ENCODE results near the gene PRSS57.

The PRSS57 gene

GRCh38 chr19:652467-653389 is 42.5 kb downstream of the PRSS57 start:
- in situ Hi-C loops (cut with MboI; ENCODE audit: low sequenced_read_pairs), result no loop called here
- H3K27me3 ChIP-seq (ENCODE audit: low read depth), result no peaks in the 10 kb centered on the region
- peaks cover 75% of the 10 kb centered on the region for H3K36me3 ChIP-seq (replicated peaks)
- H3K4me3 ChIP-seq, result no peak overlapping the region
- H3K4me1 ChIP-seq, result no peaks in the 10 kb centered on the region
- H3K9me3 ChIP-seq, result no peaks in the 10 kb centered on the region
- no peak for DNase-seq (ENCODE audit: low spot score in 2 of 2)

GRCh38 chr19:651991-652390 is 43.3 kb downstream of the PRSS57 start:
- in situ Hi-C loops (cut with MboI; ENCODE audit: low sequenced_read_pairs), result no loop called here
- no peaks in the 10 kb centered on the region for H3K4me1 ChIP-seq
- H3K4me3 ChIP-seq, result no peak overlapping the region
- no peaks in the 10 kb centered on the region for H3K27me3 ChIP-seq (ENCODE audit: low read depth)
- H3K9me3 ChIP-seq, result no peaks in the 10 kb centered on the region
- H3K36me3 ChIP-seq (replicated peaks), result peaks cover 77% of the 10 kb centered on the region
- DNase-seq (ENCODE audit: low spot score in 2 of 2), result no peak

GRCh38 chr19:651114-651818 is 44.0 kb downstream of the PRSS57 start:
- in situ Hi-C loops (cut with MboI; ENCODE audit: low sequenced_read_pairs), result no loop called here
- H3K36me3 ChIP-seq (replicated peaks), result peaks cover 77% of the 10 kb centered on the region

GRCh38 chr19:650121-650520 is 45.1 kb downstream of the PRSS57 start:
- no peak for DNase-seq (ENCODE audit: low spot score in 2 of 2)
- in situ Hi-C loops (cut with MboI; ENCODE audit: low sequenced_read_pairs), result no loop called here
- H3K4me1 ChIP-seq, result no peaks in the 10 kb centered on the region

More at GRCh38 chr19:651114-651818, 44.0 kb downstream of the PRSS57 start:
- Histone ChIP-seq H3K27me3 (ENCODE audit: low read depth) (no peaks in the 10 kb centered on the region), H3K9me3 (no peaks in the 10 kb centered on the region), H3K4me3 (no peak overlapping the region), H3K4me1 (no peaks in the 10 kb centered on the region)
- DNase-seq (ENCODE audit: low spot score in 2 of 2), result no peak

GRCh38 chr19:648904-649801 is 46.1 kb downstream of the PRSS57 start:
- H3K36me3 ChIP-seq (replicated peaks), result peaks cover 82% of the 10 kb centered on the region

More at GRCh38 chr19:650121-650520, 45.1 kb downstream of the PRSS57 start:
- Histone ChIP-seq H3K36me3 (replicated peaks) (peaks cover 79% of the 10 kb centered on the region), H3K27me3 (ENCODE audit: low read depth) (no peaks in the 10 kb centered on the region), H3K4me3 (no peak overlapping the region), H3K9me3 (no peaks in the 10 kb centered on the region)

GRCh38 chr19:648305-648704 is 46.9 kb downstream of the PRSS57 start:
- no peak for DNase-seq (ENCODE audit: low spot score in 2 of 2)
- peaks cover 73% of the 10 kb centered on the region for H3K36me3 ChIP-seq (replicated peaks)
- no peaks in the 10 kb centered on the region for H3K27me3 ChIP-seq (ENCODE audit: low read depth)
- no peaks in the 10 kb centered on the region for H3K4me1 ChIP-seq
- in situ Hi-C loops (cut with MboI; ENCODE audit: low sequenced_read_pairs), result no loop called here
- H3K4me3 ChIP-seq, result no peak overlapping the region
- no peaks in the 10 kb centered on the region for H3K9me3 ChIP-seq

More at GRCh38 chr19:648904-649801, 46.1 kb downstream of the PRSS57 start:
- in situ Hi-C loops (cut with MboI; ENCODE audit: low sequenced_read_pairs), result no loop called here
- Histone ChIP-seq H3K9me3 (no peaks in the 10 kb centered on the region), H3K4me1 (no peaks in the 10 kb centered on the region), H3K27me3 (ENCODE audit: low read depth) (no peaks in the 10 kb centered on the region), H3K4me3 (no peak overlapping the region)
- no peak for DNase-seq (ENCODE audit: low spot score in 2 of 2)

GRCh38 chr19:647566-648284 is 47.5 kb downstream of the PRSS57 start:
- Histone ChIP-seq H3K36me3 (replicated peaks) (peaks cover 70% of the 10 kb centered on the region), H3K4me1 (no peaks in the 10 kb centered on the region), H3K9me3 (no peaks in the 10 kb centered on the region), H3K4me3 (no peak overlapping the region), H3K27me3 (ENCODE audit: low read depth) (no peaks in the 10 kb centered on the region)
- DNase-seq (ENCODE audit: low spot score in 2 of 2), result no peak
- in situ Hi-C loops (cut with MboI; ENCODE audit: low sequenced_read_pairs), result no loop called here

- Histone ChIP-seq H3K4me1 (no peaks in the 10 kb centered on the region), H3K27me3 (ENCODE audit: low read depth) (no peaks in the 10 kb centered on the region), H3K9me3 (no peaks in the 10 kb centered on the region), H3K36me3 (replicated peaks) (peaks cover 62% of the 10 kb centered on the region), H3K4me3 (no peak overlapping the region)
- DNase-seq (ENCODE audit: low spot score in 2 of 2), result no peak
- in situ Hi-C loops (cut with MboI; ENCODE audit: low sequenced_read_pairs), result no loop called here
Observed at GRCh38 chr19:646779-647565, 48.3 kb downstream of the PRSS57 start.

- DNase-seq (ENCODE audit: low spot score in 2 of 2), result no peak
- H3K4me3 ChIP-seq, result no peak overlapping the region
- peaks cover 54% of the 10 kb centered on the region for H3K36me3 ChIP-seq (replicated peaks)
Observed at GRCh38 chr19:645912-646778, 49.1 kb downstream of the PRSS57 start.

GRCh38 chr19:644789-645188 is 50.5 kb downstream of the PRSS57 start:
- Histone ChIP-seq H3K9me3 (no peaks in the 10 kb centered on the region), H3K4me1 (no peaks in the 10 kb centered on the region), H3K27me3 (ENCODE audit: low read depth) (no peaks in the 10 kb centered on the region), H3K36me3 (replicated peaks) (peaks cover 47% of the 10 kb centered on the region), H3K4me3 (no peak overlapping the region)
- DNase-seq (ENCODE audit: low spot score in 2 of 2), result no peak
- in situ Hi-C loops (cut with MboI; ENCODE audit: low sequenced_read_pairs), result no loop called here

More at GRCh38 chr19:645912-646778, 49.1 kb downstream of the PRSS57 start:
- H3K4me1 ChIP-seq, result no peaks in the 10 kb centered on the region
- in situ Hi-C loops (cut with MboI; ENCODE audit: low sequenced_read_pairs), result no loop called here
- no peaks in the 10 kb centered on the region for H3K9me3 ChIP-seq
- H3K27me3 ChIP-seq (ENCODE audit: low read depth), result no peaks in the 10 kb centered on the region

GRCh38 chr19:644363-644762 is 50.9 kb downstream of the PRSS57 start:
- Histone ChIP-seq H3K9me3 (no peaks in the 10 kb centered on the region), H3K4me1 (no peaks in the 10 kb centered on the region), H3K27me3 (ENCODE audit: low read depth) (no peaks in the 10 kb centered on the region), H3K36me3 (replicated peaks) (peaks cover 45% of the 10 kb centered on the region), H3K4me3 (no peak overlapping the region)
- DNase-seq (ENCODE audit: low spot score in 2 of 2), result no peak
- in situ Hi-C loops (cut with MboI; ENCODE audit: low sequenced_read_pairs), result no loop called here

GRCh38 chr19:643736-644135 is 51.5 kb downstream of the PRSS57 start:
- no peaks in the 10 kb centered on the region for H3K4me1 ChIP-seq
- H3K27me3 ChIP-seq (ENCODE audit: low read depth), result no peaks in the 10 kb centered on the region
- H3K36me3 ChIP-seq (replicated peaks), result peaks cover 39% of the 10 kb centered on the region
- DNase-seq (ENCODE audit: low spot score in 2 of 2), result no peak
- no peaks in the 10 kb centered on the region for H3K9me3 ChIP-seq
- no peak overlapping the region for H3K4me3 ChIP-seq
- in situ Hi-C loops (cut with MboI; ENCODE audit: low sequenced_read_pairs), result no loop called here
